Measurements from ENCODE around the gene DOCK8.
A peak's percentile ranks its signal among the peaks of the same experiment; 100 is the strongest.

Gene DOCK8

DNA sequence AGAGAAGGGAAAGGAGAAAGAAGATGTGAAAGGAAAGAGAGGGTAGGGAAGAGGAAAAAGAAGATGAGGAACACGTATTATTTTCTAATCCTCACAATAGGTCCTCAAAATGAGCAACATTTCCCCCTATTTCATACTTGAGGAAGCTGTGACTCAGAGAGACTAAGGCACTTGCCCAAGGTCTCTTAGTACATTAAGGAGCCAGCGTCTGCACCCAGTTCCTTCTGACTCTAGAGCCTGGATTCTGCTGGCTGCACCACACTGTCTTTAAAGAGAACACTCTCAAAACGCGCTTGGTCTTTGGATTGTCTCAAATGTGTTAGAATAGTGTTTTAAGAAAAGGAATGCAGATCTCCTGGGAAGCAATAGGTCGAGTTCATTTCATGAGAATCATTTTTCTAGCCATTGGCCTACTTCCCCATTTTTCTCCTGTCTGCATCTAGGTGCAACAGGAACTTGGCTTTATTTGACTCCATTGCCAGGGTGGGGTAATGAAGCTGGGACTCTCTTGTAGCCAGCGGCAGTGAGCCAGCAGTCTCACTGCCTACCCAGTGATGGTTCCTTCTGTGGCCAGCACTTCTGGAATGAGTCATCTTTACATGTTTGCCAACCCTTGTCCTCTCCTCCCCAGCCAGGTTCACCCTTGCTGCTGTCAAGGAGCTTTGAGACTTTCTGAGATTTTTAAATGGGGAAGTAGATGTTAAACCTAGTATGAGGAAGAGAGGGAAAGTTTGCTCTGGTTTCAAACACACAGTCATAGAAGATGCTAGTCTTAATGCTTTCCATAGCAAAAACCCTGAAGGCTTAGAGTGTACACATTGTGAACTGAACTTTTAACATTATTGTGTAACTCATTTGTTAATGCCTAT, 82.7 kb downstream of the DOCK8 start:
- FAIRE-seq = peak; percentile 97
- DNase-seq (ENCODE audit: extremely low spot score, insufficient read length, low read depth) = peak; percentile 30

DNA sequence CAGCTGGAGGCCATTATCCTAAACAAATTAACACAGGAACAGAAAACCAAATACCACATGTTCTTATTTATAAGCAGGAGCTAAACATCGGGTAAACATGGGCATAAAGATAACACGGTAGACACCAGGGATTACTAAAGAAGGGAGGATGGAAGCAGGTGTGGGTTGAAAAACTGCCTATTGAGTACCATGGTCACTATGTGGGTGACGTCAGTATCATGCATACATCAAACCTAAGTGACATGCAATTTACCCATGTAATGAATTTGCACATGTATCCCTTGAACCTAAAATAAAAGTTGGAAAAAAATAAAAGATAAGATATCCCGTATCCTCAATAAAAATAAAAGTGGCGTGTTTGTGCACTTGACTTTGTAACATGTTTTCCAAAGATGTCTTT, 88.8 kb downstream of the DOCK8 start:
- DNase-seq (ENCODE audit: extremely low spot score, insufficient read length, low read depth) = no peak
- FAIRE-seq = no peak

DNA sequence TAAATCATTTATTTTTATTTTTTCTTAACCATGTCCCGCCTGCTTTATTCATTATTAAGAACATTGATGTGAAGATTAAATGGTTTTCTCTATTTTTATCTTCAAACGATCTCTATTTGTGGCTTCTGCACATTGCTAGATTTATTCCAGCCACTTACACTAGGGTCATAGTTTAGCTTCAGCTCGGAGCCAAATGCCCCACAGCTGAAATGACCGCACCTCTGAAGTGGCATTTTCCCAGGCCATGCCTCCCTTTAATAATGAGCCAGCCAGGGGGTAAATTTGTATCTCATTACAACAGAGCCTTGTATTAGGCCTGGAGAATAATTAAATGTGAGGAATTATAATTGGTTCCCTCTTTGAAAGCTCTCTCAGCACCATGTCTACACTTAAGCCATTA, 89.4 kb downstream of the DOCK8 start:
- FAIRE-seq = no peak
- DNase-seq (ENCODE audit: extremely low spot score, insufficient read length, low read depth) = no peak

DNA sequence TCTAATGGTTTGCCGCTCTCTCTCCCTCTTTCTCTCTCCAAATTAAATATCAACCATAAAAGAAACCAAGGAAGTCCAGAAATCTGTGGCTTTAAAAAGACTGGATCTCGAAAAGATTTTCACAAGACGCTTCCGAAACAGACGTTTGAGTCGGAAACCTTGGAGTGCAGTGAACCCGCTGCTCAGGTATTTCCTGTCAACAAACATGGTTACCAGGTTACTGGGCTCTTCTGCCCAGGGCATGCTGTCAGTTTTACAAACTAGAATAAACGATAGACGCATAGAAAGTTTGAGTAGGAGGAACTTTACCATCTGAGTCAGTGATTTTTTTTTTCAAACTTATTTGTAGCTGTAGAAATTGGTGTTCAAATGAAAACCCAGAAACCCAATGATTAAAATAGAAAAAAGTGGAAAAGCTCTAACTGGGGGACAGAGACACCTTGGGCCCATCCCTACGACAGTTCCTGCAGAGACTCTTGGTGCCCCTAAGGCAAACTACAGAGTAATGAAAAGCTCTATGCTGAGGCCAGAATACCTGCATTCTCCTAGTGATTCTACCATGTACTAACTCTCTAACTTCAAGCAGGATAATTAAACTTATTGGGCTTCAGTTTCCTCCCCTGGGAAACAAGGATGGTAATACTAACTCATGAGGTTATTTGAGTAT, 90.0 kb downstream of the DOCK8 start:
- FAIRE-seq (no peak), DNase-seq (ENCODE audit: extremely low spot score, insufficient read length, low read depth) (no peak)

- DNase-seq (ENCODE audit: extremely low spot score, insufficient read length, low read depth) = no peak
- FAIRE-seq = peak; percentile 15
These were observed 92.2 kb downstream of the DOCK8 start for GRCh38 chr9:306907-307306.

- DNase-seq (ENCODE audit: extremely low spot score, insufficient read length, low read depth) (no peak), FAIRE-seq (no peak)
These were observed 97.2 kb downstream of the DOCK8 start for GRCh38 chr9:311841-312240.

GRCh38 chr9:312596-313320, 98.1 kb downstream of the DOCK8 start:
- DNase-seq (ENCODE audit: extremely low spot score, insufficient read length, low read depth) (no peak), FAIRE-seq (no peak)

DNA sequence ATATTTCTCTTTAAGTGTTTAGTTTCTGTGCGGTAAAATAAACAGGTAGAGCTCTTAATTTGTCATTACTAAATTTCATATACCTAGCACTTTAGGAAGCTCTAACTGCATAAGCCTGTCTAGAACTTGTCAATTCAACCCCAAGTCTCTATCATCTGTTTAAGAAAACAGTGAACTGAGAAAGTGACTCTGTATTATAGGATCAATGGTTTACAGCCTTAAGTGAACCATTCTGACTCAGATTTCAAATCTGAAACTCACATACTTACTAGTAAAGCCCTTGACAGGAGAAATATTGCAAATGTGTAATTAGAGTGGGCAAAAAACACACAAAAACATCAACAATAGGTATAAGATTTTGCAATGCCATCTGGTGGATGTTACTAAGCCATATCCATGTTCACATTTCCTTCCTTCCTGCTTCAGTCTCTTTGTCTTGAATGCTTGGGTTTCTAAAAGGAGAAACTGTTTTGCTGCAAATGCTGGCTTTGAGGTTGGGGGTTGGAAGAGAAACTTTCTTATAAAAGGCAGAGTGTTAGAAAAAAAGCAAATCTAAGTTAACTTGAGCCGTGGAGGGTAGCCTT, 101.8 kb downstream of the DOCK8 start:
- no peak for FAIRE-seq
- DNase-seq (ENCODE audit: extremely low spot score, insufficient read length, low read depth) = no peak

- DNase-seq (ENCODE audit: extremely low spot score, insufficient read length, low read depth) (no peak), FAIRE-seq (no peak)
These were observed 104.0 kb downstream of the DOCK8 start for GRCh38 chr9:318646-319045.

DNA sequence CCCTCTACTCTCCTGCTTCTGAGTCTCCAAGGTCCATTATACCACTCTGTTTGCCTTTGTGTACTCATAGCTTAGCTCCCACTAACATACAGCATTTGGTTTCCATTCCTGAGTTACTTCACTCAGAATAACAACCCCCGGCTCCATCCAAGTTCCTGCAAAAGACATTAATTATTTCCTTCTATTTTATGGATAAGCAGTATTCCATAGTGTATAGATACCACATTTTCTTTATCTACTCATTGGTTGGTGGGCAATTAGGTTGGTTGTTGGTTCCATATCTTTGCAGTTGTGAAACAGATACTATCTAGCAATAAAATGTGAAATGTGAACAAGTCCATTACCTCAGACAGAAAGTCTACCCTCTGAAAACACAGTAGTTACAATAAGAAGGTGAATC, 110.3 kb downstream of the DOCK8 start:
- no peak for FAIRE-seq

DNA sequence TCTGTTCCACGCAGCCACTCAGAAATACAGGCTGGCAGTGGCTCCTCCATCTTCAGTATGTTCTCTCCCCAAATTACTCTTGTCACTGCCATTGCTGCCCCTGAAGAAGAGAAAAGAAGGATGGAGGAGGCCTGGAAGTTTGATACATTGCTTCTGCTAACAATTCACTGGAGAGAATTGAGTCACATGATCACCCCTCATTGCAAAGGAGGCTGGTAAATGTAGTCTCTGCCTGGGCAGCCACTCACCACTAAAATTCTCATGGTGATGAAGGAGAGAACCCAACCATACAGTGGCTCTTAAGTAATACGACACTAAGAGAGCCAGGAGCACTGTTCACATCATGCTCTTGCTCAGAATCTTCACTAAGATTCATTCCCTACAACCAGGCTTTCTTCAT, 112.0 kb downstream of the DOCK8 start:
- DNase-seq (ENCODE audit: extremely low spot score, insufficient read length, low read depth) = no peak
- no peak for FAIRE-seq

More for the DNA sequence above, 110.3 kb downstream of the DOCK8 start:
- DNase-seq (ENCODE audit: extremely low spot score, insufficient read length, low read depth) = no peak

DNA sequence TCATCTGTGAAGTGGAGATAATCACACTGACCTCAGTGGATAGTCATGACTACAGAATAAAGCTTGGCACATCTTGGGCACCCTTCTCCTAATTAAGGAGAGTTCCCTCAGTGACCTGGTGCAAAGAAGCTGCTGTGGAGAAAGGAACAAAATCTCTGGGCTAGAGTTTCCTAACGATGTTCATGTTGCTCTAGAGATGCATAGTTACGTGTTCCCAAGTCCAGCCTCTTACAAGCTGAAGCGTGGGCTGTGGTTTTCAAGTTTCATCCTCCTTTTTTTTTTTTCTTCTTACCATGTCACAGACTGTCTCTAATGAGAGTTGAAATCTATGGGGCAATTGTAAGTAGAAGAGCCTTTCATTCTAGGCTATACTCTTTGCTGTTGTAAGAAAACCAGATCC, 113.8 kb downstream of the DOCK8 start:
- no peak for DNase-seq (ENCODE audit: extremely low spot score, insufficient read length, low read depth)
- FAIRE-seq = no peak

- no peak for FAIRE-seq
- no peak for DNase-seq (ENCODE audit: extremely low spot score, insufficient read length, low read depth)
These were observed 116.5 kb downstream of the DOCK8 start for GRCh38 chr9:331197-331596.

GRCh38 chr9:335373-335772, 120.7 kb downstream of the DOCK8 start:
- DNase-seq (ENCODE audit: extremely low spot score, insufficient read length, low read depth) = no peak
- no peak for FAIRE-seq

GRCh38 chr9:336039-336438, 121.4 kb downstream of the DOCK8 start:
- no peak for DNase-seq (ENCODE audit: extremely low spot score, insufficient read length, low read depth)
- no peak for FAIRE-seq

GRCh38 chr9:338602-339001, 123.9 kb downstream of the DOCK8 start:
- DNase-seq (ENCODE audit: extremely low spot score, insufficient read length, low read depth) (no peak), FAIRE-seq (no peak)

DNA sequence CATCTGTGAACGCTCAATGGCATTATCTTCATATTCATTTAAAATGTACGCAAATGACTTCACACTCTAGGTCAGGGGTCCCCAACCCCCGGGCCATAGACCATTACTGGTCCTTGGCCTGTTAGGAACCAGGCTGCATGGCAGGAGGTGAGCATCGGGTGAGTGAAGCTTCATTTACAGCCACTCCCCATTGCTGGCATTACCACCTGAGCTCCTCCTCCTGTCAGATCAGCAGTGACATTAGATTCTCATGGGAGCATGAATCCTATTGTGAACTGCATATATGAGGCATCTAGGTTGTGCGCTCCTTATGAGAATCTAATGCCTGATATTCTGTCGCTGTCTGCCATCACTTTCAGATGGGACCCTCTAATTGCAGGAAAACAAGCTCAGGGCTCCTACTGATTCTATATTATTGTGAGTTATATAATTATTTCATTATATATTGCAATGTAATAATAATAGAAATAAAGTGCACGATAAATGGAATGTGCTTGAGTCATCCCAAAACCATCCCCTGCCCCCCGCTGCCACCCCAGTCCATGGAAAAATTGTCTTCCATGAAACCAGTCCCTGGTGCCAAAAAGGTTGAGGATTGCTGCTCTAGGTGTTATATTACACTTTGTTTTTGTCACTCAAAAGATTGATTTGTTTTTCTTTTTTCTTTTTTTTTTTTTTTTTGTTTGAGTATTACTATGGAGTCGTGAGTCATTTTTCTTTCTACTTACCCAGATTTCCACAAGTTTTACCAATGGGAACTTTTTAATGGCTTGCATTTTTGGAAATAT, 127.2 kb downstream of the DOCK8 start:
- DNase-seq (ENCODE audit: extremely low spot score, insufficient read length, low read depth) = no peak
- FAIRE-seq = no peak

DNA sequence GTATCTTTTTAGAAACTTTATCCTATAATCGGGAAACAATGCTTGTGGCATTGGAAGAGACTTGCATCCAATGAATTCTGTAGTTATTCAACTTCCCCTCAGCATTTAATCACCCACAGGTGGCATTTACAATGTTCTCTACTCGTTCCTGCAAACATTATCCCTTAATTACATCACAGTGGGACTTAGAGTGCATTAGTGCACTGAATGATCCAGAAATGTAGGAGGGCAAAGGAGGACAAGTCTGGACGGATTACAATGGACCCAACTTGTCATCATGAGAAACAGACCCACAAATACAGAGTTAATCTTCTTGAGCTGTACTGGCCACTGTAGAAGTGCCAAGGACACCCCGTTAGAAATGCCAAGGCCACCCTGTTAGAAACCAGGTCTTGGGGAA, 129.1 kb downstream of the DOCK8 start:
- DNase-seq (ENCODE audit: extremely low spot score, insufficient read length, low read depth) (no peak), FAIRE-seq (no peak)

DNA sequence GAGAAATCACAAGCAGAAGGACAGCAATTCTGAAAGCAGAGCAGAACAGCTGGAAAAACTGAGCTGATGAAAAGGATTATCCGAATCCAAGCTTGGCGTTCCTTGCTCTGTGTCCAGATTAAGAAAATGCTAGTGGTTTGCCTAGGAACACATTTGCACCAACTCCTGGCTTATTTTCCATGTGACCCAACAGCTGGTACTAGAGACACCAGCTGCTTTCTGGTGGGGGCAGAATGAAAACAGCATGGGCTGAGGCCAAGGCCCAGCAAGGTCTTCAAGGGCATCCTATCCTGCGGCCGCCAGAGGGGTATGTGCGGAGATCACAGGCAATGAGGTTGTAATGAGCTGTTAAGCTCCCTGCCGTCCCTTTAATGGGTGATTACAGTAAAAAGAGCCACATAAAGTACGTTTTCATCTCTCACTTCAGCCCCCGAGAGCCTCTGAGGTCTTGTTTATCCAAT, 131.5 kb downstream of the DOCK8 start:
- no peak for FAIRE-seq
- no peak for DNase-seq (ENCODE audit: extremely low spot score, insufficient read length, low read depth)
